ENCODE results near the gene CTSS. TPM values are rescaled to one million over a fixed set of nuclear protein-coding genes. Genes with fewer than 3 reads are reported as not detected.

Gene CTSS
- total RNA-seq, 1 experiment from 2014 or later: not detected

- CTCF ChIA-PET: interaction anchor here (0.6 kb wide), 1 partner anchor 115 kb away, joined by 4 read pairs; no protein-coding TSS in a partner anchor
- DNase-seq: no peak
- H3K4me2 ChIP-seq (ENCODE audit: low read length): no peak within 1 kb of the TSS
Observed at GRCh38 chr1:150808121-150808520, 42.5 kb upstream of the CTSS start, which contains the start of gene CTSK. CTSK (minus strand) TSS chr1:150808260; CDS start chr1:150806805, 1,455 bp downstream.

GRCh38 chr1:150807249-150808023 is 41.9 kb upstream of the CTSS start:
- H4K20me1 ChIP-seq (ENCODE audit: low read length): no peaks in the 10 kb centered on the region
- no TSS peak for BruUV-seq (replicated peaks)
- H3K27ac ChIP-seq (ENCODE audit: low read length): no peak overlapping the region
- POLR2A ChIA-PET (ENCODE audit: unreplicated experiment): interaction anchor here (0.6 kb wide), 1 partner anchor 109 kb away, joined by 6 read pairs; no protein-coding TSS in a partner anchor
- no peaks in the 10 kb centered on the region for H3F3A ChIP-seq (ENCODE audit: low read length, unreplicated experiment)
- H3K4me1 ChIP-seq (ENCODE audit: insufficient read depth, low read length): no peaks in the 10 kb centered on the region
- H3K36me3 ChIP-seq (ENCODE audit: low read depth, low read length): peaks cover 15% of the 10 kb centered on the region; the same call in 1 of the 2 replicates
- H3K9me3 ChIP-seq (ENCODE audit: low read length): no peaks in the 10 kb centered on the region
- ATAC-seq (no peak), DNase-seq (no peak)
- no peaks in the 10 kb centered on the region for H3K9me2 ChIP-seq (replicated peaks; ENCODE audit: low read length)
- no peaks in the 10 kb centered on the region for H3K27me3 ChIP-seq (ENCODE audit: low read length)
- H3K4me2 ChIP-seq (ENCODE audit: low read length): no peak overlapping the region
- no peak overlapping the region for H3K4me3 ChIP-seq (ENCODE audit: low read length)
- CTCF ChIA-PET: interaction anchor here (0.6 kb wide), 1 partner anchor 178 kb away, joined by 5 read pairs; no protein-coding TSS in a partner anchor
- TF ChIP-seq EZH2phosphoT487 (IDR thresholded peaks at IDR 0.05; ENCODE audit: borderline replicate concordance, low read length) (no peak), EZH2 (IDR thresholded peaks at IDR 0.05; ENCODE audit: low read length, unreplicated experiment) (no peak)
- TF ChIP-seq, protein P1, sequence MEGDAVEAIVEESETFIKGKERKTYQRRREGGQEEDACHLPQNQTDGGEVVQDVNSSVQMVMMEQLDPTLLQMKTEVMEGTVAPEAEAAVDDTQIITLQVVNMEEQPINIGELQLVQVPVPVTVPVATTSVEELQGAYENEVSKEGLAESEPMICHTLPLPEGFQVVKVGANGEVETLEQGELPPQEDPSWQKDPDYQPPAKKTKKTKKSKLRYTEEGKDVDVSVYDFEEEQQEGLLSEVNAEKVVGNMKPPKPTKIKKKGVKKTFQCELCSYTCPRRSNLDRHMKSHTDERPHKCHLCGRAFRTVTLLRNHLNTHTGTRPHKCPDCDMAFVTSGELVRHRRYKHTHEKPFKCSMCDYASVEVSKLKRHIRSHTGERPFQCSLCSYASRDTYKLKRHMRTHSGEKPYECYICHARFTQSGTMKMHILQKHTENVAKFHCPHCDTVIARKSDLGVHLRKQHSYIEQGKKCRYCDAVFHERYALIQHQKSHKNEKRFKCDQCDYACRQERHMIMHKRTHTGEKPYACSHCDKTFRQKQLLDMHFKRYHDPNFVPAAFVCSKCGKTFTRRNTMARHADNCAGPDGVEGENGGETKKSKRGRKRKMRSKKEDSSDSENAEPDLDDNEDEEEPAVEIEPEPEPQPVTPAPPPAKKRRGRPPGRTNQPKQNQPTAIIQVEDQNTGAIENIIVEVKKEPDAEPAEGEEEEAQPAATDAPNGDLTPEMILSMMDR (conservative IDR thresholded peaks at IDR 0.05; ENCODE audit: low read depth, low read length): no peak
- intact Hi-C loops (cut with micrococcal nuclease): no loop called here
- no peak overlapping the region for H3K9ac ChIP-seq (ENCODE audit: low read length)
- no peak overlapping the region for H2AFZ ChIP-seq (ENCODE audit: low read length)
- no peaks in the 10 kb centered on the region for H3K79me2 ChIP-seq (ENCODE audit: low read length)

More at GRCh38 chr1:150808121-150808520, 42.5 kb upstream of the CTSS start, which contains the start of gene CTSK:
- no peaks in the 10 kb centered on the region for H3K9me2 ChIP-seq (replicated peaks; ENCODE audit: low read length)
- BruUV-seq (replicated peaks): no TSS peak
- no peak within 1 kb of the TSS for H3K27ac ChIP-seq (ENCODE audit: low read length)
- ATAC-seq: no peak
- no peaks in the 10 kb centered on the region for H3K9me3 ChIP-seq (ENCODE audit: low read length)
- no peak within 1 kb of the TSS for H2AFZ ChIP-seq (ENCODE audit: low read length)
- POLR2A ChIA-PET (ENCODE audit: unreplicated experiment): interaction anchor here (0.6 kb wide), 1 partner anchor 108 kb away, joined by 6 read pairs; no protein-coding TSS in a partner anchor
- H3K4me1 ChIP-seq (ENCODE audit: insufficient read depth, low read length): no peaks in the 10 kb centered on the region
- no peaks in the 10 kb centered on the region for H3K27me3 ChIP-seq (ENCODE audit: low read length)
- H3K36me3 ChIP-seq (ENCODE audit: low read depth, low read length): peaks cover 19% of the 10 kb centered on the region; the same call in 1 of the 2 replicates
- H3F3A ChIP-seq (ENCODE audit: low read length, unreplicated experiment): no peaks in the 10 kb centered on the region
- no peak within 1 kb of the TSS for H3K4me3 ChIP-seq (ENCODE audit: low read length)
- no peaks in the 10 kb centered on the region for H4K20me1 ChIP-seq (ENCODE audit: low read length)
- intact Hi-C loops (cut with micrococcal nuclease): no loop called here
- no peaks in the 10 kb centered on the region for H3K79me2 ChIP-seq (ENCODE audit: low read length)
- TF ChIP-seq EZH2phosphoT487 (IDR thresholded peaks at IDR 0.05; ENCODE audit: borderline replicate concordance, low read length) (no peak), EZH2 (IDR thresholded peaks at IDR 0.05; ENCODE audit: low read length, unreplicated experiment) (no peak)
- TF ChIP-seq, protein P1 (conservative IDR thresholded peaks at IDR 0.05; ENCODE audit: low read depth, low read length): no peak
- H3K9ac ChIP-seq (ENCODE audit: low read length): no peak within 1 kb of the TSS

DNA sequence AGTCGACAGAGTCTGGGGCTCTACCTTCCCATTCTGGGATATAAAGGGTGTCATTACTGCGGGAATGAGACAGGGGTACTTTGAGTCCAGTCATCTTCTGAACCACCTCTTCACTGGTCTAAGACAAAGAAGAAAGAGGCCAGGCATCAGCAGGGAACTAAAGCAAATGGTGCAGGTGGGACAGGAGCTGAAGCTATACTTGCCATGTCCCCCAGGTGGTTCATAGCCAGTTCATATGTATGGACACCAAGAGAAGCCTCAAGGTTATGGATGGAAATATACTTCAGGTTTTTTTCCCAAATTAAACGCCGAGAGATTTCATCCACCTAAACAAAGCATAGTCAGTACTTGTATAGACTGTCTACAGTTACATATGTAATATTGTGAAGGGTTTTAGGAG is 40.3 kb upstream of the CTSS start:
- ChIA-PET CTCF (no interaction called here), POLR2A (ENCODE audit: unreplicated experiment) (no interaction called here)
- Histone ChIP-seq H3F3A (ENCODE audit: low read length, unreplicated experiment) (no peaks in the 10 kb centered on the region), H2AFZ (ENCODE audit: low read length) (no peak overlapping the region), H3K4me3 (ENCODE audit: low read length) (no peak overlapping the region), H3K4me1 (ENCODE audit: insufficient read depth, low read length) (no peaks in the 10 kb centered on the region), H3K36me3 (ENCODE audit: low read depth, low read length) (peaks cover under 1% of the 10 kb centered on the region; the same call in 1 of the 2 replicates), H4K20me1 (ENCODE audit: low read length) (no peaks in the 10 kb centered on the region), H3K9me2 (replicated peaks; ENCODE audit: low read length) (no peaks in the 10 kb centered on the region), H3K27ac (ENCODE audit: low read length) (no peak overlapping the region), H3K79me2 (ENCODE audit: low read length) (no peaks in the 10 kb centered on the region), H3K9ac (ENCODE audit: low read length) (no peak overlapping the region), H3K4me2 (ENCODE audit: low read length) (no peak overlapping the region), H3K9me3 (ENCODE audit: low read length) (no peaks in the 10 kb centered on the region), H3K27me3 (ENCODE audit: low read length) (no peaks in the 10 kb centered on the region)
- DNase-seq (no peak), ATAC-seq (no peak)
- TF ChIP-seq, protein P1 (conservative IDR thresholded peaks at IDR 0.05; ENCODE audit: low read depth, low read length): no peak
- TF ChIP-seq EZH2phosphoT487 (IDR thresholded peaks at IDR 0.05; ENCODE audit: borderline replicate concordance, low read length) (no peak), EZH2 (IDR thresholded peaks at IDR 0.05; ENCODE audit: low read length, unreplicated experiment) (no peak)
- intact Hi-C loops (cut with micrococcal nuclease): no loop called here
- BruUV-seq (replicated peaks): no TSS peak

Measured in PC-3 (cell line).